ENCODE results near the gene SUSD1.

Gene SUSD1

DNA sequence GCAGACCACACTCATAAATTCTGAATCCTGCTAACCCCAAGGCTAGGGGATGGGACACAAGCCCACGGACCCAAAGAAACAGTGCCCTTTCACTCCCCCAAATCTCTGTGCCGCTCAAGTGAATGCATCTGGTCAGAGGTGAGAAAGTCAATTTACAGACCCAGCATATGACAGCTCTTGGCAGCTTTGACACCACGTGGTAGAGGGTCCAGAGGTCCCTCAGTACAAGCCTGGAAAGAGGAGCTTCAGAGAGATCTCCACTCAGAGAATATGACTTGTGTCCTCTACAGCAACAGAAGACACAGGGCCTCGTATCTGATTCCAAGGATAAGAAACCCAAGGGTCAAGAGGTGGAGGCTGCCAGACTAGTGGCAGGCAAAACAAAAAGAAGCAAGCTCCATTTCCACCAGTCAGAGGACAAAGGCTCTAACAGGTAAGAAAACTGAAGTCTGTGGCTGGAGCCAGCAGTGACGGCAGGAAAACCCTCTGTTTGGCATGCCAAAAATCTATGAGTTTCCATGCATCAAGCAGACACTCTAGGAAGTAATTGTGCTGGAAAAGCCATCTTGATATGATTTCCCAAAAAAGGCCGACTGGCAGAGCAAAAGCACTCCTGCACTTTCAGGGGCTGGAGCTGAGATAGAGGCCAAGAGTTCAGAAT is 139.8 kb downstream of the SUSD1 start:
- DNase-seq = no peak

DNA sequence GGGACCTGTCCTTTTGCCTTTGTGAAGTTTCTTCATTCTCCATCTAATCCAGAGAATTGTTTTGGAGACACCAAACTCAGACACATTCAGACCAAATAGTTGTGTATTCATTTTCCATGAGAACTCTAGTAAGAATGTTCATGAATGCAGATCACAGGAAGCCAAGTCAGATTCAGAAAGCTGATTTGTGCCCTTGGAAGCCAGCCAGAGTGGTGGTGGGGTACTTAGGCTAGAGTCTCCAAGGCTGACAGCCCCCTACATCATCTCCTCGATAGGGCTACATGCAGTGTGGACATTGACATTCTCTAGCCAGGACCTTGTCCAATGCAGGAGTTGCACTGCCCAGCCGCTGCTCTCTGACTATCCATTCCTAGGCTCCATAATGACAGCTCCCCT is 140.9 kb downstream of the SUSD1 start:
- DNase-seq = no peak

DNA sequence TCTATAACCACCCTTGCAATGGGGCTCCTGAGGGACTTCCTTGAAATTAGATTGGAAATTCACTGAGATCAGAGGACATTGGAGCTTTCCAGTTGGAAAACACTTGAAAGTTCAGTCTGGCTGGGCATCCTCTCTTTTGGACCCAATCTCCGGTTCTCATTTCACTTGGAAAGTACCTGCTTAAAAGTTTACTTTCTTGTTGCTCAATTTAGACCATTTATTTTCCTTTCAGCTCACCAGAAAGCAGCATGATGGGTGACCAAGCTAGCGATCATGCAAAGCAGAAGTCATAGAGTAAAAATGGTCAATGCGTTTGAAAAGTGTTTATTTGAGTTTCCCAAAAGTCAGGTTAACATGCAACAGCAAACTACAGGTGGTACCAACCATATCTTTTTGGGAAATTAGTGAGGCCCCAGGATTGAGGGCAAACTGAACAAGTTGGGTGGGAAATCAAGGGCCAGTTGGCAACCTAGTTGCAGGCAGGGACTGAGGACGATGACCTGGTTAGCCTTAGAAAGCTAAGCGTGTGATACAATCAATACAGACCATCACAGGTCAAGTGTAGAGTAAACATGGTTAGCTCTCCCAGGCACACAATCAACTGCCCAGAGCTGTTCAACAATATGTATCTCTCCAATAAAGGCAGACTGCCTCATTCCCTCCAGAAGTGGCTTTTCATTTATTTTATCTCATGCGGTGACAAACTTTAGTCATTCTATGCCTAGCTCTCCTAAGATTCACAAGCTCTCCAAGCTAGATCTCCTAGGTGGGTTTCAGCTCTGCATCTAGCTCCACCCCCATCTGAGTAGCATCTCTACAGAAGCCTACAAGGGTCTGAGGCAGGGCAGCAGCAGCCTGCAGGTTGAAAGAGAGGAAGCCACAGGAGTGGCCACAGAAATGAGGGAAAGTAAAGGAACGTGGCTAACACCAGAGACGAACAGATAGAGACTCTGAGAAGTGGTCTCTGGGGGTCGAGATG is 141.6 kb downstream of the SUSD1 start:
- DNase-seq = no peak

DNA sequence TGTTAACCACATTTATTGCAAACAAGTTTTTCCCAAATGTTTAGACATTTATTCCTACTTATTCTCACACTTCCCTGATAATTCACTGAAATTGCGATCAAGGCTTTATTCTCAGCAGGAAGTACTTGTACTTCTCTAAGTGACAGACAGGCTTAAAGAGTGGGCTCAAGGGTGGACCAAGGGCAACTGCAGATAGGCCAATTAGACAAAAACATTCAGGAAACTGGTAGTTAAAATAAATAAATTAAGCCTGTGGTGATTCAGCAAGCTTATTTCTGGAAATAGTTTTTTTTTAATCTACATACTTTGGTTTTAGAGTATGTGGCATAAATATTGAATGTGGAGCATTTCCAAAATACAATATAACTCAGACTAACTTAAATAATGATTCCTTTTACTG is 142.4 kb downstream of the SUSD1 start:
- DNase-seq = no peak

DNA sequence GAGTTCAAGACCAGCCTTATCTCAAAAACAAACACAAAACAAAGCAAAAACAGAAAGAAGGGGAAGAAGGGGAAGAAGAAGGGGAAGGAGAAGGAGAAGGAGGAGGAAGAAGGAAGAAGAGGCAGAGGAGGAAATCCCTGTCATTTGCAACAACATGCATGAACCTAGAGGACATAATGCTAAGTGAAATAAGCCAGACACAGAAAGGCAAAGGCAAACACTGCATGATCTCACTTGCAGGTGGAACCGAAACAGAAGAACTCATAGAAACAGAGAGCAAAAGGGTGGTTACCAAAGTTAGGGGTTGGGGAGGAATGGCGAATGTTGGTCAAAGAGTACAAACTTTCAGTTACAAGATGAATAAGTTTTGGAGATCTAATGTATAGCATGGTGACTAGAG is 143.1 kb downstream of the SUSD1 start:
- DNase-seq = no peak

DNA sequence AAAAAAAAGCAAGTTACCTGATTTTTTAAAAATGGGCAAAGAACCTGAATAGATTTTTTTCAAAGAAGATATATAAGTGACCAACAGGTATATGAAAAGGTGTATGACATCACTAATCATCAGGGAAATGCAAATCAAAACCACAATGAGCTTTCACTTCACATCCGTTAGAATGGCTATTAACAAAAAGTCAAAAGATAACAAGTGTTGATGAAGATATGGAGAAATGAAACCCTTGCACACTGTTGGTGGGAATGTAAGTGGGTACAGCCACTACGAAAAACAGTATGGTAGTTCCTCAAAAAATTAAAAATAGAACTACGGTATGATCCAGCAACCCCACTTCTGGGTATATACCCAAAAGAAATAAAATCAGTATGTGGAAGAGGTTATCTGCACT is 143.7 kb downstream of the SUSD1 start:
- no peak for DNase-seq

DNA sequence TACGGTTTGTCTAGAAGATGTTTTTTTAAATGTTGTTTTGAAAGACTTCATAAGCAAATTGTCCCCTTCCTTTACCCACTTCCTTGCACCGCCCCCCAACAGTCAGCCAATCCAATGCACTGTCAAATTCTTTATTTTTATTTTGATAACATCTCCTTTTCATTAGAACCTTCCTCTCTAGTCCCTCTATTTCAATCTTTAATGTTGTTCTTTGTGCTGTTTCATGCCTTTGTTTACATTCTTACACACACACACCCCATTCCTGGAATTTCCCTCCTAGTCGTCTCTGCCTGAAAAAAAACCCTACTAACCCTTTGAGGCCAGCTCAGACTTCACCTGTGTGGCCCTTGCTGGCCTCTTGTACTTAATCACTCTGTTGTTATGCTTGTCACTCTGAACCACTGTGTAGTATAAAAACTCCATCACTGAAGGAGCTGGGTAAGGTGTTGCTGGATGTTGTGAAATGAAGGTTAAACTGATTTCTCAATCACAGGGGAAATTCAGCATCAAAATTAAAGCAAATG is 145.1 kb downstream of the SUSD1 start:
- no peak for DNase-seq

DNA sequence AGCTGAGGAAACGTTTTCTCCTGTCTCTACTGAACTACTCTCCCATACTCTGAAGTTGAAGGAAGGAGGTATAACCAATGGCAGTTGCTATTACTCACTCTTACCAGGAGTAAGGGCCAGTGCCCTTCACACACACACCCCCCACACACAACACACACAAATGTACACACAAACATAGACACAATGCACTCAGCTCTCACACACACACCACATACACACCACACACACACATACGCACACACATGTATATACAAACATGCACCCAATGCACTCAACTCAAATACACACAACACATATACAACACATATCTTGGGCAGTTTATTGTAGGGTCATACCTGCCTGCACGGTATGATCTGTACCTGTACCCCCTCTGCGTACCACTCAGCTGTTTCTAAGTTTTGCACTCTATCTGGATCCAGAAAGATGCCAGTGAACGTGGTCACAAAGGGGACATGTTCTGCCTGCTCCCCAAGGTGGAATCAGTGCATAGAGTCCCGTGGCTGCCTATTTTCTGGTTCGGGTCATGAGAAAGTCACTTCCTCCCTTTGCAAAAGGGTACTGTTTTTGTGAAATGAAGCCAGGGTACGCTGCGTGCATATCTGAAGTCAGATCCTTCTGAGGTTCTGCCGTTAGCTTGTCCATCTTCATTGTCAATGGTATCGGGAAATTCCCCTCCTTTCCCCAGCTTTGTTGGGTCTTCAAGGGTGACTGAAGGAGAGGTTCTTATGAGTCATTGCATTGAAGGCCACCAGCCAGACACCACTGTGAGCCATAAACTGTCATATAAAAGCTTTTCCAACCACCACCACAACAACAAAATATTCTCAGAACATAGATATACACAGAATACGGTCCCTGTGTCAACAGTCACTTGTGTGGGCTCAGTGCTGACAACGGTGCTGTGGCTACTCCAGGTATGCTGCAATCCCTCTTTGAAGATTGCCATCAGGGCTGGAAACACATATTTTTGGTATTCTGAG is 146.6 kb downstream of the SUSD1 start:
- no peak for DNase-seq

DNA sequence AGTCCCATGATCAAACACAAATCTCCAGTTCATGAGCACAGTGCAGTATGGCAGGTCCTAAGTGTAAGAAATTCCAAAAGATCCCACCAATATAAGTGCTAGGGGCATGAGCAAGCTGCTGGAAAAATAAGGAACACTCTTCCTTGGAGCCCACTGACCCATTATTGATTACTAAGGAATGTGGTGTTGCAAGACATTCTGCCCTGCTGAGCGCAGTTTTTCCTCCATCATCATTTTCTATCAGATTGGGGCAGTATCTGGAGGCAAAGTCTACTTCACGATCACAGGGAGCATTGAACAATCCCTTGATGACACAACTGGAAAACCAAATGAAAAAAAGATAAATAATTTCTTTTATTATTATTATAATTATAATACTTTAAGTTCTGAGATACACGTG is 149.2 kb downstream of the SUSD1 start:
- DNase-seq = no peak

DNA sequence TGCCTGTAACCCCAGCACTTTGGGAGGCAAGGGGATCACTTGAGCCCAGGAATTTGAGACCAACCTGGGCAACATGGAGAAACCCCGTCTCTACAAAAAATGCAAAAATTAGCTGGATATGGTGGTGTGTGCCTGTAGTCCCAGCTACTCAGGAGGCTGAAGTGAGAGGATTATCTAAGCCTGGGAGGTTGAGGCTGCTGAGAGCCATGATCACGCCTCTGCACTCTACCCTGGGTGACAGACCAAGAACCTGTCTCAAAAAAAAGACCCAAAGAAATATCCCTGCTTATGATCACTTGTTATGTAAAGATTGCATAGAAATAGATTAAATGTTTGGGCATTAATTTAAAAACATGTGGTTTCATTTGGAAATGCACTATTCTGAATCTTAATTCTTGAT is 153.4 kb downstream of the SUSD1 start:
- no peak for DNase-seq

DNA sequence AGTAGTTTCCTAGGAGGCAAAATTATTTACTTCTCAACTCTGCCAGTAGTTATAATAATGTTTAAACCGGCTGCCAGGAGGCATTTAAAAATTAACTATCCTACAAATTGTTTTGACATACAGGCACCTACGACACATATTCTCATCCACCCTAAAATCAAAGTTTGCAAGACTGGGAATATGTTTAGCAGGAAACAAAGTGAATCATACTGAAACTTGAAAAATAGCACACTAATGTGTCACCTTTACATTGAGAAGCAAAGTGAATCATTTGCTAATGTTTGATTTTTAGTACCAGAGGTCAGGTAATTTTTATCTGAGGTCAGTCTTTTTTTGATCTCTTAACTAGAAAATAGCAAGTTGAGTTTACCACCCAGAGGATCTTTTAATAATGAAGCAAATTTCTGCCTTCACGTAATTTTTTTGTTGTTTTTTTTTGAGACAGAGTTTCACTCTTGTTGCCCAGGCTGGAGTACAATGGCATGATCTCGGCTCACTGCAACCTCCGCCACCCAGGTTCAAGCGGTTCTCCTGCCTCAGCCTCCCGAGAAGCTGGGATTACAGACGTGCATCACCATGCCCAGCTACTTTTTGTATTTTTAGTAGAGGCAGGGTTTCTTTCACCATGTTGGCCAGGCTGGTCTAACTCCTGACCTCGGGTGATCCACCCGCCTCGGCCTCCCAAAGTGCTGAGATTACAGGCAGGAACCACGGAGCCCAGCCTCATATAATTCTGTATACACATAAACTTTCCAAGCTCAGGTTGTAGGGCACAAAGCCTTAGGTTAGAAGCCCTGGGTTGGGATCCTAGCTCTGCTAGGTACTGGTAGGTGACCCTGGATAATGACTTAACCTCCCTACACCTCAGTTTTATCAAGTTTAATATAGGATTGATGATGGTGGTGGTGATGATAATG is 154.2 kb downstream of the SUSD1 start:
- no peak for DNase-seq

DNA sequence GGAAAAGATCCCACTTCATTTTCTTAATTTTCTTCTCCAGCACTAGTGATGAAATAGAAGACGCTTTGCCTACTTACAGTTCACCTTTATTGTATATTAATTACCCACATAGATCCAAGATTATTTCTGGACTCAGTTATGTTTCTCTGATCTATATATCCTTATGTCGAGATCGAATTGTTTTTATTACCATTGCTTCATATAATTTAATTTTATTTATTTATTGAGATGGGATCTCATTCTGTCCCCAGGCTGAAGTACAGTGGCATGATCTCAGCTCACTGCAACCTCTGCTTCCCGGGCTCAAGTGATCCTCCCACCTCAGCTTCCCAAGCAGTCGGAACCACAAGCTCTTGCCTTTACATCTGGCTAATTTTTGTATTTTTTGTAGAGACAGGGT is 157.2 kb downstream of the SUSD1 start:
- no peak for DNase-seq

DNA sequence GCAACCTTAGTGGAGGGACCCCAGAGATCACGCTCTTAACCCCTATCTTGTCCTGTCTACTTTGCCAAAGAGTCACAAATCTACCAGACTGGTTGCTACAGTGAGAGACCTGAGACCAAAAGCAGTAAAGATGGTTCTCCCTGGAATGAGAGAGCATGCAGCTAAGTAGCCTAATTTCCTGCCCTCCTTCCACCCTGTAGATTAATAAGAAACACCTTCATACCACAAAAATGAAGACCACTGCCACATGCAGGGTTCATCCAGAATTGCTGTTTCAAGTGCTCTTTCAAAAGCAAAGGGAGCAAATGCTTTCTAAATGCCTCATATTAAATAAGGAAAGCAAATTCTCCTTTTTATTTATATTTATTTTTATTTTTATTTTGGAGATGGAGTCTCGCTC is 159.4 kb downstream of the SUSD1 start:
- no peak for DNase-seq

DNA sequence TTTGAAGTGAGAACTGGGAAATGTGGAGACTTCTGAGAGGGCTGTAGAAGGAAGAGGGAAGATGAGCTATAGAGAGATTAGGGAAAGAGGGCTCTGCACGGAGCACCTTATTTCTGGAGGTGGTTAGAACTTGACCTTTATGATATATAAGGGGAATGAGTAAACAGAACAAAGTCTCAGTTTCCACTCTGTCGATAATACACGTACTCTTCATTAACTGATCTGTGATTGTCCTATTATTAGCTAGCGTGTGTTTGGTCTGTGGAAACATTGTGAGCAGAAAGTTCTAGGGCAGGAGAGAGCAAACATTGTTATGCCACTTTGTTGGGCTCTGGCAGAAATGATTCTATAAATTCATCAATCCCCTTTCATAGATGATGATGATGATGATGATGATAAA is 159.9 kb downstream of the SUSD1 start:
- no peak for DNase-seq

DNA sequence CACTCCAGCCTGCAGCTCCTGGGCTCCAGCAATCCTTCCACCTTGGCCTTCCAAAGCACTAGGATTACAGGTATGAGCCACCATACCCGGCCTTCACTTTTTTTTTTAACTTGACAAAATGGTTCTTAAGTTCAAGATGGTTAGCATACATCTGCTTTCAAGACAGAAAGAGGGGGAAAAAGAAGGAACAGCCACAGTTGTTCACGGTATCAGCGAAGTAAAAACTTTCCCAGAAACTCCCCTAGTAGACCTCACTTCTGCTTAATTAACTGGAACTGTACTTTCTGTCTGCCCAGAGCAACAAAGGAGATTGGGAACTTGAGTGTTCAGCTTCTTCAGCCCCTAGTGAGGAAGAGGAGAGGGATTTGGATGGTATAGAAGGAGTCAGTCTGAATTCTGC is 161.8 kb downstream of the SUSD1 start:
- DNase-seq = no peak

DNA sequence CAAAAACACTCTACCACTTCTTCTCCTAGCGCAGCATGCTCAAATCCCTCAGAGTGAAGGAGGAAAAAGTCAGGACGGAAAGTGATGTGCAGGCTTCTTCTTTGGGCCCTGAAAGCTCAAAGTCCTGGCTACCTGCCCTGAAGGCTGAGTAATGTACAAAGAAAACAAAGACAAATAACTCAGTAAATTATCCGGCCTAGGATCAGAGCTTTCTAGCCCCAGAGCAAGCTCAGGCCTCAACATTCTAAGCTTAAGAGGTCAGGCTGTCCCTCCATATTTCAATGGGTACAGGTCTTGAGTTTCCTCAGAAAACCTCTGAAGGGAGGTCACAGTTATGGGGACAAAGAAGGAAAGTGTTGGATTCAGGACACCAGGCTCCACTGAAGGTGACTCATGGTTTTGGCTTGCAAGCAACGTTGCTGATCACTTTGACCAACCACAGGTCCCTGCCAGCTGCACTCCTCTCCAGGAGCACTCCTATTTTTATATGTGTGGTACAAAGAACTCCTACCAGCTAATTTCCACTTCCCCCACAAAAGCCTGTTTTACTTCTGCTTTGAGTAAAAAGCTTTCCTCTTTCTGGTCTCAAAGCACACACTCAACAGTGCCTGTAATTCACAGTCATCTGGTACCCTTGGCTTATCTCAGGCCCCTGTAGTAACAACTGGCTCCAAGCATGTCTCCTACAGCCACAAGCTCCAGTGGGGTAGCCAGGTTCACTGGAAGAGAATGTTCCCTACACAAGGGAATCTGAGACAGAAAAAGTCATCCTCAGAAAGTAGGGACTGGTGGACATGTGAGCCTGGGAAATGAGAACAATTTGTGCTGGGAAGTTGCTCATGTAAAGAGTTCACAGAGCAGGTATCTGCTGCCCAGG is 162.8 kb downstream of the SUSD1 start:
- no peak for DNase-seq

DNA sequence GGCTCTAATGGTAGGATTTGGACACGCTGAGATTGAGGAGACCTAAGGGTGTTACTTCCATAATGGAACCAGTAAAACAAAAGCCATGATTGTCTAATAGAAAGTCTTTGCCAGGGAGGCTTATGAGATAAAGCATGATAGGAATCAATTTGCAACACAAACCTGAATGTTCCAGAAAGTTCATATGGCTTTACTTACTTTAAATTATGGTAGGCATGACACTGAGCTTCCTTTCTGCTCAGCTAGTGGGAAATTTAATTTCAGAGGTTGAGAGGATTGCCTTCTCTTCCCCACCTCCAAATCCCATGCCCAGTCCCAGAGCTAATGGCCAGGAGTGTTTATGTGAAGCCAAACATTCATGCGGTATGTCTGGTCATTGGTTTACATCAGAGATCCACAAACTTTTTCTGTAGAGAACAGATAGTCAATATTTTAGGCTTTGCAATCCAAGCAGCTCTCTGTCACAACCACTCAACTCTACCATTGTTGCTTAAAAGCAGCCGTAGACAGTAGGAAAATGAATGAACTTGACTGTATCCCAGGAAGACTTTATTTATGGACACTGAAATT is 164.0 kb downstream of the SUSD1 start:
- DNase-seq = no peak

DNA sequence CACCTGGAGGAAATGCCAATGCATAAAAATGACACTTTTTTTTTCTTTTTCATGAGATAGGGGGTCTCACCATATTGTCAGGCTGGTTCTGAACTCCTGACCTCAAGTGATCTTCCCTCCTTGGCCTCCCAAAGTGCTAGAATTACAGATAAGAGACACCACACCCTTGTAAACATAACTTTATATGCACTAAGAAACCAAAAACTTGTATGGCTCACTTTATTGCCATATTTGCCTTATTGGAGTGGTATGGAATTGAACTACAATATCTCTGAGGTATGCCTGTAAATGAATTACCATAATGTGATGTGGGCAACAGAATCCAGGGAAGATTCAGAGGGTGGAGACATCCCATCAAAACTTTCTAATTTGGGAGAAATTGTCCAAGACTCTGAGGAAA is 164.6 kb downstream of the SUSD1 start:
- DNase-seq = no peak

DNA sequence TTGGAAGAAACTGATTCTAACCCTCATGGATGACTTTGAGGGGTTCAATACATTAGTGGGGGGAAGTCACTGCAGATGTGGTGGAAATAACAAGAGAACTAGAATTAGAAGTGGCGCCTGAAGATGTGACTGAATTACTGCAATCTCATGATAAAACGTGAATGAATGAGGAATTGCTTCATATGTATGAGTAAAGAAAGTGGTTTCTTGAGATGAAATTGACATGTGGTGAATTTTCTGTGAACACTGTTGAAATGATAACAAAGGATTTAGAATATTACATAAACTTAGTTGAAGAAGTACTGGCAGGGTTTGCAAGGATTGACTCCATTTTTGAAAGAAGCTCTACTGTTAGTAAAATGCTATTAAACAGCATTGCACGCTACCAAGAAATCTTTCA is 165.4 kb downstream of the SUSD1 start:
- DNase-seq = no peak

DNA sequence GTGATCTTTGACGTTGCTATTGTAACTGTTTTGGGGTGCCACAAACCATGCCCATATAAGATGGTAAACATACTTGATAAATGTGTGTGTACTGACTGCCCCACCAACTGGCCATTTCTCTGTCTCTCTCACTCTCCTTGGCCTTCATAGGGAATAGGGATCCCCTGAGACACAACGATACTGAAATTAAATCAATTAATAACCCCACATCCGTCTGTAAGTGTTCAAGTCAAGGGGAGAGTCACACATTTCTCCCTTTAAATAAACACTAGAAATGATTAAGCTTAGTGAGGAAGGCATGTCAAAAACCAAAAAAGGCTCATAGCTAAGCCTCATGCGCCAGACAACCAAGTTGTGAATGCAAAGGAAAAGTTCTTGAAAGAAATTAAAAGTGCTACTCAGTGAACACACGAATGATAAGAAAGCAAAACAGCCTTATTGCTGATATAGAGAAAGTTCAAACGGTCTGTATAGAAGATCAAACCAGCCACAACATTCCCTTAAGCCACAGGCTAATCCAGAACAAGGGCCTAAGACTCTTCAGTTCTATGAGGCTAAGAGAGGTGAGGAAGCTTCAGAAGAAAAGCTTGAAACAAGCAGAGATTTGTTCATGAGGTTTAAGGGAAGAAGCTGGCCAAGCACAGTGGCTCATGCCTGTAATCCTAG is 167.4 kb downstream of the SUSD1 start:
- DNase-seq = no peak

Measured in DMS79 (cell line).